GM23338 (cell line): ENCODE measurements around the gene STK4.

ENCODE experiments used
- CTCF ChIP-seq, 2 experiments: fragments of 200-600 bp in 1 of 2; sonication (generic) in 1 of 2; conservative IDR thresholded peaks; 2 replicates each; pipeline versions ENCODE4 v1.5.1 to v1.6.1; 2016 to 2017; ENCODE audit warnings: antibody characterized with exemption in 2 of 2, low read depth in 2 of 2, mild to moderate bottlenecking in 2 of 2, moderate library complexity in 1 of 2
- EZH2 ChIP-seq: fragments of 200-600 bp; sonication (generic); IDR thresholded peaks from one replicate; pipeline ENCODE4 v1.8.0; 2017; ENCODE audit warnings: antibody characterized with exemption, mild to moderate bottlenecking, low read depth; ENCODE audit not compliant: unreplicated experiment
- NANOG ChIP-seq: IDR thresholded peaks from 2 replicates; pipeline ENCODE4 v1.6.1; 2016; ENCODE audit warnings: antibody characterized with exemption, borderline replicate concordance
- POLR2AphosphoS5 ChIP-seq: IDR thresholded peaks from 2 replicates; pipeline ENCODE4 v1.6.1; 2016; ENCODE audit warnings: antibody characterized with exemption, low read depth
- ZNF114 ChIP-seq: fragments of 250-450 bp; sonication (Bioruptor Pico); IDR thresholded peaks from 2 replicates; pipeline ENCODE4 v1.5.0; 2020; ENCODE audit warnings: mild to moderate bottlenecking, moderate library complexity
- ZNF331 ChIP-seq: fragments of 250-450 bp; sonication (Bioruptor Pico); IDR thresholded peaks from 2 replicates; pipeline ENCODE4 v1.5.0; 2020; ENCODE audit warnings: low read depth, mild to moderate bottlenecking, moderate library complexity

GRCh38 chr20:45085289-45085688, 119.0 kb downstream of the STK4 start:
- no peak for TF ChIP-seq EZH2
- TF ChIP-seq CTCF (conservative IDR thresholded peaks at IDR 0.05; ENCODE audit: low read depth in 2 of 2) = no peak
- TF ChIP-seq POLR2AphosphoS5 = no peak
- no peak for TF ChIP-seq ZNF114 (CRISPR knock-in tag)
- no peak for TF ChIP-seq ZNF331 (CRISPR knock-in tag)
- TF ChIP-seq NANOG = no peak
